K562 (cell line): ENCODE data around the gene EPO.

Experiments
- POLR2AphosphoS2 ChIP-seq: IDR thresholded peaks from 2 replicates; pipeline ENCODE4 v1.6.1; 2012; ENCODE audit warnings: low read length, improper control_type of control experiment
- RAD21 ChIP-seq, 2 experiments: fragments of 250-450 bp in 1 of 2; fragments of 450-650 bp in 1 of 2; sonication (Bioruptor Pico) in 1 of 2; formaldehyde crosslinking in 1 of 2; IDR thresholded peaks in 1 of 2; conservative IDR thresholded peaks in 1 of 2; 2 replicates each; pipeline versions ENCODE4 v1.4.0 to v1.8.0; 2020 to 2022; ENCODE audit warnings: mild to moderate bottlenecking in 2 of 2, moderate library complexity in 1 of 2
- SIN3A ChIP-seq, 2 experiments: fragments of 150-350 bp in 1 of 2; IDR thresholded peaks; 2 replicates each; pipeline ENCODE4 v1.6.1; 2011 to 2016; ENCODE audit warnings: borderline replicate concordance in 2 of 2, low read depth in 2 of 2, low read length in 2 of 2, mild to moderate bottlenecking in 2 of 2, moderate library complexity in 2 of 2; ENCODE audit not compliant: control insufficient read depth in 1 of 2

DNA sequence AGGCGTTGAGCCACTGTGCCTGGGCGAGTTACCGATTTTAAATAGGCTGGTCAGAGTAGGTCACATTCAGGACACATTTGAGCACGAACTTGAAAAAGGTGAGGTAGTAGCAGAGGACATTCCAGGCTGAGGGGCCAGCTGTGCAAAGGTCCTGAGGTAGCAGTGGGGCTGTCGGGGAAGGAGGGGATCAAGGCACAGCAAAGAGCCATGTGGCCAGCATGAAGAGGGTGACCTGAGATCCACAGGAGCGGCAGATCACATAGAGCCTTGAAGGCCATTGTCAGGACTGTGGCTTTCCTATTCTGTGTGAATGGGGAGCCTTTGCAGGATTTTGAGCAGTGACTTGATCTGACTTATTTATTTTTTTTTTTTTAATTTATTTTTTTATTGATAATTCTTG lies 19.7 kb downstream of the EPO start:
- TF ChIP-seq POLR2AphosphoS2, result no peak
- TF ChIP-seq RAD21 (CRISPR knock-in tag; conservative IDR thresholded peaks at IDR 0.05 in 1 of 2, IDR thresholded peaks at IDR 0.05 in 1 of 2), result no peak
- TF ChIP-seq SIN3A (IDR thresholded peaks at IDR 0.05; ENCODE audit: borderline replicate concordance in 2 of 2, control insufficient read depth in 1 of 2, low read depth in 2 of 2, low read length in 2 of 2), result no peak
